KBM-7 (cell line): ENCODE results near the gene OR1J1.

Source experiments
- DNase-seq: peaks from one replicate; pipeline ENCODE4 v3.0.0-alpha.2; 2015
- in situ Hi-C: fragments of 300-500 bp; cut with MboI; formaldehyde crosslinking; loops from 2 replicates; pipeline ENCODE4 v1.14.3; 2020; ENCODE audit warnings: low sequenced_read_pairs, low pct_unique_long_range_greater_than_20kb, mixed read lengths

The OR1J1 gene, protein sequence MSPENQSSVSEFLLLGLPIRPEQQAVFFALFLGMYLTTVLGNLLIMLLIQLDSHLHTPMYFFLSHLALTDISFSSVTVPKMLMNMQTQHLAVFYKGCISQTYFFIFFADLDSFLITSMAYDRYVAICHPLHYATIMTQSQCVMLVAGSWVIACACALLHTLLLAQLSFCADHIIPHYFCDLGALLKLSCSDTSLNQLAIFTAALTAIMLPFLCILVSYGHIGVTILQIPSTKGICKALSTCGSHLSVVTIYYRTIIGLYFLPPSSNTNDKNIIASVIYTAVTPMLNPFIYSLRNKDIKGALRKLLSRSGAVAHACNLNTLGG

DNA sequence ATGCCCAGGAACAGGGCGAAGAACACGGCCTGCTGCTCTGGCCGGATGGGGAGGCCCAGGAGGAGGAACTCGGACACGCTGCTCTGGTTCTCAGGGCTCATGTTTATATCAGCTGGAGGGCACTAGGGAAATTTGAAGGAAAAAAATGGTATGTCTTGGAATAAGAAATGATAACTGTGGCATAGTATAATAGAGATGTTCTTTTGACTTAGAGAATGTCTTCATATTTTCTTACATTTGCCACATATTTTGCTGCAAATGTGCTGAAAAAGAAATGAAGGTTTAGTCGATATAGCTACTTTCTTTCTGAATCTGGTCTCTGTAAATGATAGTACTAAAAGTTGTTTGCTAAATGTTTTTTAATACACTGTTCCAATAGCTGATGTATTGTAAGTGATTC lies at the start of gene OR1J1:
TSS of gene OR1J1 (minus strand) at position 101 of the 400 bp plus-strand sequence. CDS start at position 101, 0 bp downstream.
- DNase-seq = no peak
- in situ Hi-C loops = no loop called here

DNA sequence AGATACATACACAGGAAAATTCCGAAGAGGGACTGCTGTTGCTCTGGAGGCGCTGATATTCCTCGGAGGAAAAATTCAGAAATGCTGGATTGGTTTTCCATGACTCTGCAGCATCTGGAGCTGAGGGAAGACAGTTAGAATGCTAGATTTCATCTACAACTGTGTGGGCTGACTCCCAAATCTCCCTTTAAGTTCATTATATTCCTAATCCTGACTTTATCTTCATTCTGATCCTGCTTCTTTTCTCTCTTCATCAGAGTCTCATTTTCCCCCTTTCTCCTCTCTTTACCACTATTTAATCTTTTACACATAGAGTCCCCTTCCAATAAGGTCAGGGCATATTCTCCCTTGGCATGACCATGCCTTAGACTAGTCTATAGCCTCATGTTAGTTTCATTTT lies 49.5 kb upstream of the OR1J1 start, which contains the start of gene OR1N1:
TSS of gene OR1N1 (minus strand) at position 101 of the 400 bp plus-strand sequence. CDS start at position 101, 0 bp downstream.
- in situ Hi-C loops = no loop called here

DNA sequence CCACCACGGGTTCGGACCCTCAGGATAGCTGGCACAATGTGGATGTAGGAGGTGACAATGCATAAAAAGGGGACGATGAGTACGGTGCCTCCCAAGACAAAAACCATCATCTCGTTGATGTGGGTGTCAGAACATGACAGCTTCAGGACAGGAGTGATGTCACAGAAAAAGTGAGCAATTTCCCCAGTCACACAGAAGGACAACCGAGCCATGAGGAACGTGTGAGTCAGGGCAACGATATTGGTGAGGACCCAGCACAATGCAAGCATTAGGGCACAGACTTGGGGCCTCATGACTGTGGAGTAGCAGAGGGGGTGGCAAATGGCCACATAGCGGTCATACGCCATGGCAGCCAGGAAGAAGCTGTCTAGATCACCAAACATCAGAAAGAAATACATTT lies 48.9 kb upstream of the OR1J1 start:
- in situ Hi-C loops = no loop called here
- DNase-seq = no peak

More for the DNA sequence above, 49.5 kb upstream of the OR1J1 start, which contains the start of gene OR1N1:
- DNase-seq = no peak

DNA sequence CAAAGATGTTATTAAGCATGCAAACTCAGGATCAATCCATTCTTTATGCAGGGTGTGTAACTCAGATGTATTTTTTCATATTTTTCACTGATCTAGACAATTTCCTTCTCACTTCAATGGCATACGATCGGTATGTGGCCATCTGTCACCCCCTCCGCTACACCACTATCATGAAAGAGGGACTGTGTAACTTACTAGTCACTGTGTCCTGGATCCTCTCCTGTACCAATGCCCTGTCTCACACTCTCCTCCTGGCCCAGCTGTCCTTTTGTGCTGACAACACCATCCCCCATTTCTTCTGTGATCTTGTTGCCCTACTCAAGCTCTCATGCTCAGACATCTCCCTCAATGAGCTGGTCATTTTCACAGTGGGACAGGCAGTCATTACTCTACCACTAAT lies 41.6 kb upstream of the OR1J1 start:
- DNase-seq = no peak
- in situ Hi-C loops = no loop called here

DNA sequence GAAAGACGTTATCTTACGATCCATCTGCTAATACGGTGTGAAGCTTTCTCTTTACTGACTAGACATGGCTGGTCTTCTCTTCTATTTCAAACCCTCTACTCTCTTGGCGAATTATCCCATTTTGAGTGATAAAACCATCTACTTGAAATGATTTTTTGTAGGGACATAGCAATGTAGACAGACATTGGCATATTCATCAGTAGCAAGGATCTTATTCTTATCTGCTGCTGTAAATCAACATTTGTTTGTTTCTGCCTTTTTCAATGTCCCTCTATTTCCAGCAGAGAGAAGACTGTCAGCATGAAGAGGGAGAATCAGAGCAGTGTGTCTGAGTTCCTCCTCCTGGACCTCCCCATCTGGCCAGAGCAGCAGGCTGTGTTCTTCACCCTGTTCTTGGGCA lies 41.1 kb upstream of the OR1J1 start, which contains the start of gene OR1J4:
TSS of gene OR1J4 (plus strand) at position 301 of the 400 bp plus-strand sequence. CDS start at position 301, 0 bp downstream.
- in situ Hi-C loops = no loop called here
- no peak for DNase-seq

DNA sequence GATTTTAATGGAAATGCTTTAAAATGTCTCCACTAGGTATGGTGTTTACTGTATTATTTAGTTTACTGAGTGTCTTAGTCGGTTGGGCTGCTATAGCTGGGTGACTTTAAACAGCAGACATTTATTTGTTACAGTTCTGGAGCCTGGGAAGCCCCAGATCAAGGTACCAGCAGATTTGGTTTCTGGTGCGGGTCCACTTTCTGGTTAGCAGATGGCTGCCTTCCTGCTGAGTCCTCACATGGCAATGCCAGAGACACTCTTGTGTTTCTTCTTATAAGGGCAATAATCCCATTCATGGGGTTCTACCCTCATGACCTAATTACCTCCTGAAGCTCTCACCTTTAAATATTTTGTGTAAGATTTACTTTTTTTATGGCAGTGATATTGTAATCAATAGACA lies 40.5 kb upstream of the OR1J1 start:
- no peak for DNase-seq
- in situ Hi-C loops = no loop called here

DNA sequence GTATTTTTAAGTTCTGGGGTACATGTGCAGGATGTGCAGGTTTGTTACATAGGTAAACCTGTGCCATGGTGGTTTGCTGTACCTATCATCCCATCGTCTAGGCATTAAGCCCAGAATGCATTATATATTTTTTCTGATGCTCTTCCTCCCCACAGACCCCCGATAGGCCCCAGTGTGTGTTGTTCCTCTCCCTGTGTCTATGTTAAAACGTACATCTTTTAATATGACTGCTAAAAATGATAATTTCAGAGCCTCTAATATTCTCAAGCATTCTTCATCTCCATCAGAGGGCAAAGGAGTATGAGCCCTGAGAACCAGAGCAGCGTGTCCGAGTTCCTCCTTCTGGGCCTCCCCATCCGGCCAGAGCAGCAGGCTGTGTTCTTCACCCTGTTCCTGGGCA lies 32.8 kb upstream of the OR1J1 start, which contains the start of gene OR1J2:
TSS of gene OR1J2 (plus strand) at position 301 of the 400 bp plus-strand sequence. CDS start at position 301, 0 bp downstream.
- no peak for DNase-seq
- in situ Hi-C loops = no loop called here

DNA sequence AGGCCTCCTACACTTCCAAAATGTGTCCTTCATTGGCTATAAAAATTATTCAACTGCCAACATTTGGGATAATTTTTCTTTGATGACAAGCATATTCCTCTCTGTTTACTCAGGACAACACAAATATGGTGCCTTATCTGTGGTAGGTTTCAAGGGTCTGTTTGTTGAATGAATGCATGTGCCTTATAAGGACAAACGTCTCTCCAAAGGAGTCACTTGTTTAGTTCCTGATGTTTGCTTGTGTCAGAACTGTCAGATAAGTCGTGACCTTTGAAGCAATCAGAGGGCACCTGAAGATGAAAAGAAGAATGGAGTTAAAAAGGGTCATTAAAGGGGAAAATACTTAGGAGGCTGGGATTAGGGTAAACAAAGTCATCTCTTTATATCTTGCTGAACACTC lies 29.2 kb upstream of the OR1J1 start:
- in situ Hi-C loops = no loop called here
- DNase-seq = no peak

DNA sequence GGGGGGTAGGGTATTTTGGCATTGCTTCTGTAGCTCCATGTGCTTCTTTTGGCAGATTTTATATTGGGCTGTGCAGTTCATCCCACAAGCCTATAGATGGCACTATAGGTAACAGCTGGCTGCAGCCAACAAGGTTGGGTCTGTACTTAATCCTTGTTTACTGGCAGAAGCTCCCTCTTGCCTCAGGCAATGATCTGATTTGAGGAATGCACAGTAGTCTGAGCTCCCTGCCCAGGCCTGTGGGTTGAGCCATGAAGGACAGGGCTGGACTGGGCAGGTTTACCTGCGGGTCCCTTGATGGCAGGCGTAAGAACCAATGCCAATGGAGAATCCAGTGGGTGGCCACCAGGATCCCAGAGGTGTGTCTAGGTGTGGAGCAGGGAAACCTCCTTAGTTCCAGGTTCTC lies 21.2 kb upstream of the OR1J1 start:
- DNase-seq = peak; percentile 59
- in situ Hi-C loops = no loop called here

DNA sequence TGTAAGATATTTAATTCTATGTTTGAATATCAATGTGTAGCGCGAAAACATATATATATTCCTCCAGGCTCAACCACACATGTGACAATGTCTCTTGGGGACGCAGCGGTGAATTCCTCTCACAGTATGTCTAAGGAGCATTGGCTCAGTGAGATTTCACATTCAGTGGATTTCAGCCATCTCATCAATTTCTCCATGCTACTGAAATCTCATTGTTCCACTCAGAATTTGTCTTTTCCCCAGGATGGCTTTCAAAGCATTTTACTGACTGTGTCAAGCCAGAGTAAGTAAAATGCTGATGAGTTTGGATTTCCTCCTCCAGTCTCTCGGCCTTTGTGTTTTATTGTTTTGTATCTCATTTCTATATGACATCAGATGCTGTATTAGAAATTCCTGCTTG lies 1.3 kb upstream of the OR1J1 start:
- in situ Hi-C loops = no loop called here

DNA sequence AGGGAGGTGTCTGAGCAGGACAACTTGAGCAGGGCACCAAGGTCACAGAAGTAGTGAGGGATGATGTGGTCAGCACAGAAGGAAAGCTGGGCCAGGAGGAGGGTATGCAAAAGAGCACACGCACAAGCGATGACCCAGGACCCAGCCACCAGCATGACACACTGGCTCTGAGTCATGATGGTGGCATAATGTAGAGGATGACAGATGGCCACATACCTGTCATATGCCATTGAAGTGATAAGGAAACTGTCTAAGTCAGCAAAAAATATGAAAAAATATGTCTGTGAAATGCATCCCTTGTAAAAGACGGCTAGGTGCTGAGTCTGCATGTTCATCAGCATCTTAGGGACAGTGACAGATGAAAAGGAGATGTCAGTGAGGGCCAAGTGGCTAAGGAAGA lies 380 bp downstream of the OR1J1 start:
- in situ Hi-C loops = no loop called here
- no peak for DNase-seq

More for the DNA sequence above, 1.3 kb upstream of the OR1J1 start:
- no peak for DNase-seq

DNA sequence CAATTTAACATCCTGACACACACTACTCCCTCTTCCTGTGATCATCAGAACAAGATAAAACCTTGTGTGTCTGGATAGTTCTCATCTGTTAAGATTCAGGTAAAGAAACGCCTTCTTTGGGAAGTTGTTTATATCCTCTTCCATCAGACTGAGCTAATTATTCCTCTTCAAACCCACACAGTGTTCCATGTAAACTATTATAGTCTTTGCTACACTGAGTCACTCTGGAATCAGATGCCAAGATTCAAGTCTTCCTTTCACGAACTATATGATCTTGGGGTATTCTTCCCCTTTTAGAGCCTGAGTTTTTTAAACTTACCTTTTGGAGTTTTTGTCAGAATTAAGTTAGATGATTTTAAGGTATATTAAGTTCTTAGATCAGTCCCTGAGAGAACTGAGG lies 2.0 kb downstream of the OR1J1 start:
- DNase-seq = no peak
- in situ Hi-C loops = no loop called here

DNA sequence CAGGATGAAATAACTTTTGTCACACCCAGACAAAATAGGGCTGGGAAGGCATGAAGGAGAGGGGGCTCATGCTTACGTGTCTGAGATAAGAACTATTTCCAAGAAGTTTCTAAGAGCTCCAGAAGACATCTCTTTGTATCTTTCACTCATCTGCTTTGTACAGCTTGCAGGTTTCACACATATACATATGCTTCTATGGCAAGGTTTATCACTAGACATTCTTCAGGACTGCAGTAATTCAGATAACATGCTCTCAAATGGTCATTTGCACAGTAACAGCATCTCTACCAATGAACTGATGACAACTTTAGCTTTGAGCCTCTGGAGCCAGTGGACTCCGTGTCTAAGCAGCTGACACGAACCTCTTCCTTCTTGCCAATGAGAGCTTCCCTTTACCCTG lies 3.2 kb downstream of the OR1J1 start:
- in situ Hi-C loops = loop anchor here (25.0 kb wide), 1 partner anchor 362 kb away; no protein-coding TSS in a partner anchor
- no peak for DNase-seq

DNA sequence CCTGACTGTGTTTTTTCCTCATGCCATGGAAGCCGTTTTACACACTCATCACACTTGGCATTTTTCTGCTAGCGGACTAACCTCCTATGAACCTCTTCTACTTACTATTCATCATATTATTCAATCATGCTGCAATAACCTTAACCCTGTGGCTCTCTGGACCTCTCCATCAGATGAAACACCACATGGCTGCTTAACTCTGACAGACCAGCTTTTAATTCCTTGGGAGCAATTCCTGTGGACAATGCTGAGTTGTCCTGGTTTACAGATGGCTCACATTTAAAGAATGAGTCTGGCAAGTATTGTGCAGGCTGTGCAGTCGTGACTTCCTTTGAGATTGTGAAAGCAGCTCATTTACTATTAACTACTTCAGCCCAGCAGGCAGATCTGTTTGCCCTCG lies 9.0 kb downstream of the OR1J1 start:
- DNase-seq = no peak
- in situ Hi-C loops = loop anchor here (10.0 to 25.0 kb wide), 2 partner anchors 336 to 356 kb away; partner anchors contain the start of gene OR1K1

DNA sequence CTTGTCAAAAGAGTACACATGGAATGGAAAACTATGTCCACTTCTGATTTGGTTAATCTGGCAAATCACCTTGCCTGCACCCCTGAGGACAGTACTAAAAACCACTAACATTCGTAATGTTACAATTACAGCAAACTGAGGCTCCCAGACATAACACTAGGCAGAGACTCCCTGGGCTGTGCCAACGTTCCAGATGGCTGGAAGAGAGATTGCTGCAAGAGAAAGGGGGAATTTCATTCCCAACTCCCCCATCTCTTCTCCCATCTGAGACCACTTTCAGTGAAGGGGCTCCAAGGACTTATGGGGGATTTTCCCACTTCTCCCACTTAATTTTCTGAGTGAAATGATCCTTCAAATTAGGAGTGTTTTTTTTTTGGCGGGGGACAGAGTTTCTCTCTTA lies 11.3 kb downstream of the OR1J1 start:
- in situ Hi-C loops = loop anchor here (10.0 to 25.0 kb wide), 2 partner anchors 338 to 354 kb away; partner anchors contain the start of gene OR1K1
- DNase-seq = no peak

DNA sequence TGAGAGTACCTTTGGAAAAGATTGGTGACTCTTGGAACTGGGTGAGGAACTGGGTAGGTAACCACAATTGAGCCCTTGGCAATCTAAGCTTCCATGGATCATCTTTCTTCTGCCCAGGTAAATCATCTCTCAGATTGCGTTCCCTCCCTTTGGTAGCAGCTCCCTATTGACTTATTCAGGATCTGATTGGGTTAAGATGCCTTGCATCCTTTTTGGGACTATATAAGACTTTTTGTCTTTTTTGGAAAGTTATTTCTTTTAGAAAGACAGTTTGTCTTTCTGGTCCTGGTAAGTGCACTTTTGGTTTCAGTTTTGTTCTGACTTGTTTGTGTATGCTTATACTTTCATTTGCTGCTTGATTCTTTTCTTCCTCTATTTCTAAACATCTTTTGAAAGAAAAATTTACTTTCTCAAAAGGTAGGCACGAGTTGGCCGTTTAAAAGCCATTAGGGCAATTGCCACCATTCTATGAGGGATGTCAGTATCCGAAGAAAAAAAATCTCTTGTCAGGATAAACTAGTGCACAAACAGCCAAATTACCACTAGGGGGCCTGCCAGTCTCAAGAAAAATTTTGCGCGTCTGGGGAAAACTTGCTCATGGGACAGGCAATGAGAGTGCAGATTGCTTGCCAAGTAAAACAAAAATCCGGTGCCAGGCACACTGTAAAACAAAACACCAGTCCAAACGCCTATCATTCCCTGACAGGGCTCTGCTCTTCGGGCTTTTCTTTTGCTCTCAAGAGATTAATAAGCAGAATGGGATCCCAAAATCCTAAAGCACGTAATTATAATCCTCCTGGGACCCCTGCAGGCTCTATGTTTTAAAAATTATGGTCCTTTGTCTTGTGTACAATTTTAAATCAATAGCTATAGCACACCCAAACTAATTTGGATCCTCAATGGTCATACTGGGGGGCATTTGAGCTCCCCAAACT lies 12.8 kb downstream of the OR1J1 start:
- peak; percentile 80 for DNase-seq
- in situ Hi-C loops = loop anchor here (10.0 to 25.0 kb wide), 2 partner anchors 340 to 353 kb away; partner anchors contain the start of gene OR1K1

DNA sequence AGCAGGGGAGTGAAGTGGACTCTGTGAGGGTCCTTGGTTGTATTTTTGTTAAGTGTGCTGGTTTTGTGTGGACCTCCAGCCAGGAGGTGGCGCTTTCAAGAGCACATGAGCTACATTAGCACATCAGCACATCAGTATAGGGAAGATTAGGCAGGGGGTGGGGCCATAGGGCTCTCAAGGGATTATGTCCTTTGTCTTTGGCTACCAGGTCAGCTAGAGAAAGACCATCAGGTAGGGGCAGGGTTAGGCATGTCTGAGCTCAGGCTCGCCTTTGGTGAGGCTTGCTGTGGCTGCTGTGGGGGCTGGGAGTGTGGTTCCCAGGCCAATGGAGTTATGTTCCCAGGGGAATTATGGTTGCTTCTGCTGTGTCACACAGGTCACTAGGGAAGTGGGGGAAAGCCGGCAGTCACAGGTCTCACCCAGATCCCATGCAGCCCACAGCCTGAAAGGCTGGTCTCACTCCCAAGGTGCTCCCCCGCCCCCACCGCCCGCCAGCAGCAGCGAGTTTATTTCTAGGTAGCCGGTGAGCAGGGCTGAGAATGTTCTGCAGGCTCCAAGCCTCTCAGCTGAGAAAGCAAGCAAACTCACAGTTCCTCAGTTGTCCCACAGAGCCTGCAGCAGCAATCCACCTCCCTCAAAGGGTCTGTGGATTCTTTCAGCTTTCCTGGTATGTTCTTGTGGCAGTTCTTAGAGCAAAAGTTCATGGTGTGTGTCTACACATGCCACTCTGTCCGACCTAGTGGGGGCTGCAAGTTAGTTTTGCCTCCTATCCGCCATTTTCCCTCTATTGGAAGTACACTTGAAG lies 13.7 kb downstream of the OR1J1 start:
- in situ Hi-C loops = loop anchor here (10.0 to 25.0 kb wide), 2 partner anchors 341 to 352 kb away; partner anchors contain the start of gene OR1K1
- DNase-seq = peak; percentile 35

DNA sequence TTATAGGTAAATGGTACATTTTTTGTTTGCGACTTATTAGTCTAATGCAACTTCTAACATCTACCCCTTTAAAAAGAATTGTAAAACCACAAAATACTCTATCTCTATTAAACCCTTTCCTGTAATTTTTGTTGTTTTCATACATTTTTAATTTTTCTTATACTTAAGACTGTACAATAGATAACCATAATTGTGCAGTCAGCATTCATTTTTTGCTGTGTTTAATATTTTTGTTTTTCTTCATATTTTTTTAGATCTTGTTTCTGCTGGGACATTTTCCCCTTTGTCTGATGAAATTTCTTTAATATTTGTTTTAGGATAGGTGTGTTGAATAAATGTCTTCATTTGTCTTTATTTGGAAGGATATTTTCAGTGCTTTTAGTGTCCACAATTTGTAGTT lies 19.9 kb downstream of the OR1J1 start:
- in situ Hi-C loops = loop anchor here (25.0 kb wide), 1 partner anchor 345 kb away; no protein-coding TSS in a partner anchor
- DNase-seq = no peak
